T-helper 2 cell treated with Interferon-gamma antibody and Interleukin-4, amounts not matched to agents 5 μg/mL and 100 μg/mL, for 36 hours (primary cell): ENCODE results near the gene MEA1.

ENCODE experiments used
- DNase-seq: peaks from one replicate; pipeline ENCODE4 v3.0.0; 2021; ENCODE audit warnings: low spot score
- H3K27ac Mint-ChIP-seq: one replicate; pipeline ENCODE4 v1.8.0; 2021; ENCODE audit warnings: mild to moderate bottlenecking, mixed read lengths
- H3K27me3 Mint-ChIP-seq: one replicate; pipeline ENCODE4 v1.8.0; 2021; ENCODE audit warnings: low read depth, mixed read lengths
- H3K36me3 Mint-ChIP-seq: one replicate; pipeline ENCODE4 v1.8.0; 2021; ENCODE audit warnings: low read depth, mixed read lengths
- H3K4me1 Mint-ChIP-seq: one replicate; pipeline ENCODE4 v1.8.0; 2021; ENCODE audit warnings: low read depth, mixed read lengths
- H3K4me3 Mint-ChIP-seq: one replicate; pipeline ENCODE4 v1.8.0; 2022; ENCODE audit warnings: mild to moderate bottlenecking, moderate library complexity, mixed read lengths
- H3K9me3 Mint-ChIP-seq: one replicate; pipeline ENCODE4 v1.8.0; 2021; ENCODE audit warnings: mixed read lengths

Gene MEA1

DNA sequence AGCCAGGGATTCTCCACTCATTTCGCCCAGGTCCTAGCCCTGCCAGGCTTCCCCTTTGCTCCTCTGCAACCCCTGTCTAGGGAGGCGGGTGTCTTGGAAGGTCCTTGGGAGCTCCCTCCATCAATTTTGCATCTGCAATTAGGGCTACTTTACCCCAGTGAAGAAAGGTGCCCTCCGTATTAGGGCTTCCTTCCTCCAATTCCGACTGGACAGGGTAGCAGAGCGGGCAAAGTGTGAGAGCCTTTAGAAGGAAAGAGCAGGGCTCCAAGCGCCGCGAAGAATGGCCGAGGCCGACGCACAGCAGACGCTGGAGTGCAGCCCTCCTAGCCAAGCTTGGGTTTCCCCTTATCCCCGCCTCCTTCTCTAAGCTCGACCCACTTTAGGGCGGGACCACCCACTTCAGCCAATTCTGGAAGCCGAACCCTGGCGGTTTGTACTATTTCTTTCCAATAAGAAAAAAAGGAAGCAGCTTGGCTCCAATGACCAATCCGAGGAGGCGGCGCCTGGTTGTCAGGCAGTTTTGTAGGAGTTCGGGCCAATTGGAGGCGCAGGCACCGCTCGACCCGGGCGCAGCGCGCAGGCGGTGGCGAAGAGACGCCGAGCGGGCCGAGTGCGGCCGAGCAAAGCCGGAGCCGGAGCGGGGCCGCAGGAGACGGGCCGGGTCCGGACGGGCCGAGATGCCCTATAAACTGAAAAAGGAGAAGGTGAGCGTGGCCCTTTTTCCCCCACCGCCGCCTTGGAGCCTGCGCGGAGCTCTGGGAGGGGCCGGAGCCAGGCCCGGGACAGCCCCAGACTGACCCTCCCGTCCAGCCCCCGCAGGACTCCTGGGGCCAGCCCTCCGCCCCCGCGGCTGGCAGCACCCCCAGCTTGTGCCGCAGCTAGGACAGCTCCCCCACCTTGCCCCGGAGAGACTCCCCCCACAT, 29.5 kb downstream of the MEA1 start, which contains the start of gene PPP2R5D:
PPP2R5D (plus strand) TSS at position 570 of the 923 bp plus-strand sequence; CDS start at position 678, 108 bp downstream.
- Mint-ChIP-seq H3K4me1 (peaks cover 41% of the 10 kb centered on the region), H3K27ac (peak within 1 kb of the TSS; percentile 90), H3K9me3 (no peaks in the 10 kb centered on the region), H3K36me3 (peaks cover 11% of the 10 kb centered on the region), H3K27me3 (no peaks in the 10 kb centered on the region), H3K4me3 (peak within 1 kb of the TSS; percentile 94)
- DNase-seq, result peak; percentile 97

DNA sequence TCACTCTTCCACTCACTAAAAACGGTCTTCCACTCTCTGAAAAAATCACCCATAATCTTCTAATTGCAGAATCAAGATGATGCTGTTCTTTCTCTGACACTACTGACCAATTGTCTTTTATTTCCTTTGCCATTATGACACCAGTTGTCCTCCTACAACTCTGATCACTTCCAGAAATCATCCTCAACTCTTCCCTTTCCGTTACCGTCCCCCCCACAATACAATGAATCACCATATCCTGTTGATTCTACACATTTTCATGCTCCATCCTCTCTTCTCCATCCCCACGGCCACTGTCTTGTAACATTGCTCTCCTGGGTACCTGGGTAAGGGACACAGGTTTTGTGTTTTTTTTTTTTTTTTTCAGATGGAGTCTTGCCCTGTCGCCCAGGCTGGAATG, 31.9 kb downstream of the MEA1 start:
- Mint-ChIP-seq H3K36me3 (peaks cover 9% of the 10 kb centered on the region), H3K27me3 (no peaks in the 10 kb centered on the region), H3K9me3 (no peaks in the 10 kb centered on the region), H3K4me3 (no peak overlapping the region), H3K4me1 (peaks cover 35% of the 10 kb centered on the region), H3K27ac (peak overlapping the region; percentile 2)
- DNase-seq, result no peak

DNA sequence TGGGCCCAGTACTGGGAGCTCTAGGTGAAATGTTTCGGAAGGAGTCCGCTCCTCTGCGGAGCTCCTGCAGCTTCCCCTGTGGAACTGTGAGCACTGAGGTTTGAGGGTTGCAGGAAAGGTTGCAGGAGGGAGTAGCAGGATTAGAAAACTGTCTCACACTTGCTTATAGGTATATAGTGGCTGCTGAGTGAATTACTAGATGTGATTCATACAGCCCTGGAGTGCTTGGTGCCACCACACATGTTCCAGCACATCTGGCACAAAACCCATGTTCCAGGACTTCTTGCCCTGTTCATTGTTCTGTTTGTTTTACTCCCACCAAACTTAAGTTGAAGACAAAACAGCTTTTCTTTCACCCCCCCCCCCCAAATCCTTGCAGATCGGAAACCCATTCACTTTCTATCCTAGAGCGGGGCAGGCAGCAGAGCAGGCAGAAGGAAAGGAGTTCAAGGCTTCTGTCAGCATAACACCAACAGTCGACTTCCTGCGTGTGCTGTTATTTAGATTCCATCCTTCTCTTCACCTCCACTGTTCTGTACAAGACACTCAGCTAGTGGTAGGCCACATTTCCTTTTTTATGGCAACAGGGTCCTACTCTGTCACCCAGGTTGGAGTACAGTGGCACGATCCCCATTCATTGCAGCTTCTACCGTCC, 34.1 kb downstream of the MEA1 start:
- H3K4me1 Mint-ChIP-seq, result peaks cover 23% of the 10 kb centered on the region
- DNase-seq, result no peak

DNA sequence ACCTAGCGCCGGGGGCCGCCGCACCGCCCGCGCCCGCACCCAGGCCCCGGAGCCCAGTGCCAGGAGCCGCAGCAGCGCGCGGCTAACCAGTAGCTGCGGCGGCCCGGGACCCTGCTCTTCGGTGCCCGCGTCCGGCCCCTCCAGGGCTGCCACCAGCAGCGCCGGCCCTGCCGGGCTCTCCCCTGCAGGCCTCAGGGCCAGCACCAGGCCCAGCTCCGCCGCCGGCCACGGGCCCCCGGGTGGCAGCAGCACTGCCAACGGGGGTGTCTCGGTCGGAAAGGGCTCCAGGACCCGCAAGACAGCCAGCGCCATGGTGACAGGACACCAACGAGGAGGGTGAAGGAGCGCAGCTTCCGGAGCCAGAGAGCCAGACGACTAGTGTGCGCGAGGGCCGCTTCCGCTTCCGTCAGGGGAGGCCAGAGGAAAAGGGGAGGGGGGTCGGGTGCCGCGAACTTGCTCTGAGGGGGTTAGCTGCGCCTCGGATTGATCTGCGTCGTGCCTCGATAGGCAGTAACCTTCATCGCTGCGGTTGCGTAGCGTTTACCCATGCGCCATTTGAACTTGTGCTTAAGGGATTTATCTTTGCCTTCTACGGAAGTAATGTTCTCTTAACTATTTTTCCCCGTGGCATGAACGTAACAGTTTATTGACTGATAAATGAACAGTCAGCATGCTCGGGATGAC, 34.8 kb downstream of the MEA1 start, which contains the start of gene PEX6:
PEX6 (minus strand) TSS at position 343 of the 684 bp plus-strand sequence; CDS start at position 312, 31 bp downstream.
- no peaks in the 10 kb centered on the region for H3K27me3 Mint-ChIP-seq
- H3K27ac Mint-ChIP-seq, result peak within 1 kb of the TSS; percentile 98
- H3K36me3 Mint-ChIP-seq, result peaks cover 12% of the 10 kb centered on the region
- peaks cover 23% of the 10 kb centered on the region for H3K4me1 Mint-ChIP-seq
- DNase-seq, result peak; percentile 92
- H3K4me3 Mint-ChIP-seq, result peak within 1 kb of the TSS; percentile 95
- no peaks in the 10 kb centered on the region for H3K9me3 Mint-ChIP-seq

More for the DNA sequence above, 34.1 kb downstream of the MEA1 start:
- peak overlapping the region; percentile 98 for H3K27ac Mint-ChIP-seq
- no peaks in the 10 kb centered on the region for H3K27me3 Mint-ChIP-seq
- peaks cover 12% of the 10 kb centered on the region for H3K36me3 Mint-ChIP-seq
- peak overlapping the region; percentile 95 for H3K4me3 Mint-ChIP-seq
- H3K9me3 Mint-ChIP-seq, result no peaks in the 10 kb centered on the region

DNA sequence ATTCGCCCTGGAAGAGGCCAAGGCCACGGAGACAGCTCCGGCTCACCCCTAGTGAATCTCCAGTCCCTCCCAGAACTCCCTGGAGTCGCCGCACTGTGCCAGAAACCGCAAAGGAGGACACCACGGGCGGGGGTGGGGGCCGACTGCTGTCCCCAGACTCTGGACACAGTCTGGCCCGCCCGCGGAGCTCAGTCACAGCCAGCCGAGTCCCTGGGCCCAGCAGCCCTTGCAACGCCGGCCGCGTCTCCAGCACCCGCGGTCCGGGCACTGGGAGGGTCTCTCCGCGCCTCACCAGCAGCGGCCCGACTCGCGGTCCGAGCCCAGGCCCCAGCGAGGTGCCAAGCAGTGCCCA, 35.3 kb downstream of the MEA1 start:
- Mint-ChIP-seq H3K36me3 (peaks cover 12% of the 10 kb centered on the region), H3K4me1 (peaks cover 19% of the 10 kb centered on the region), H3K27me3 (no peaks in the 10 kb centered on the region), H3K9me3 (no peaks in the 10 kb centered on the region), H3K27ac (peak overlapping the region; percentile 85), H3K4me3 (peak overlapping the region; percentile 93)
- DNase-seq, result peak; percentile 10

DNA sequence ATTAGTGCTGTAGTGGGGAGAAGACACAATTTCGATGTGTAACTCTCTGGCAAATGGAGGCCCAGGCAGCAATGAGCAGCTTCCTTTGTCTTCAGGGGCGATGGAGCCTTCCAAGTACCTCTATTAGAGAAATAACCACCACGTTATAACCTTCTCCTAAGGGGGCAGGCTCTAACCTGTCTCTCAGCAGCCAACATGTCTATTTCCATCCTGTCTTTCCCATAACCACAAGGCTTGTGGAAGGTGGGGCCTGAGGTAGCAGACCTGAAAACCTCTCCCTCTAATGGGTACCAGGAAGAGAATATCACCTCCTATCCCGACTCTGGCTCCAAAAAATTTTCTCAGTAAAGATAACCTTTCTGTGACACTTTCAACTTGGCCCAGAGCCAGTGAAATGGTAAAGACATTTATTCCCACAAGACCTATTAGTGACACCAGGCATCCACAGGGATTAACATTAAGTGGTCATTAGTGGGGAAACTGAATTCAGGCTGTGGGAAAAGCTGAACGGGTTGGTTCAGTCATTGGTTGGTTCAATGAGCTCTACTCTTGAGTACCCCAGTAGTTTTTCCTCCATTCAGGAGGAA, 38.7 kb downstream of the MEA1 start:
- Mint-ChIP-seq H3K4me3 (no peak overlapping the region), H3K4me1 (peaks cover 20% of the 10 kb centered on the region), H3K36me3 (peaks cover 22% of the 10 kb centered on the region), H3K27ac (no peak overlapping the region), H3K9me3 (no peaks in the 10 kb centered on the region), H3K27me3 (no peaks in the 10 kb centered on the region)
- no peak for DNase-seq

DNA sequence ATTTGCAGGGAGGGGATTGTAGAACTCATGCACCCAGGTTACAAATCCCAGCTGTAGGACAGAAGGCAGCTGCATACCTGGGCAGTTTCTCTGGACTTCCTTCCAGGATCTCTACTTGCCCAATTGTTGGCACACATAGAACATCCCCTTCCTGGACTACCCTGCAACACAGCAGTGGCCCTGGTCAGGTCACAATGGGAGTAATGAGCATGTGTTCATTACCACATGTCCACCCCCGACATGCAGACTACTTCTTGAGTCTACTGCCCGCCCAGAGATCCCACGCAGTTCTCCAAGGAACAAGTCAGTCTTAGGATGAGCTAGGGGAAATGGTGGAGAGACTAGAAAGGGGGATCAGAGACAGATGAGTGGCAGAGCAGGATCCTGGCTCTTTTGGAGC, 39.8 kb downstream of the MEA1 start:
- Mint-ChIP-seq H3K9me3 (no peaks in the 10 kb centered on the region), H3K27ac (peak overlapping the region; percentile 11), H3K4me1 (peaks cover 10% of the 10 kb centered on the region), H3K36me3 (peaks cover 23% of the 10 kb centered on the region), H3K4me3 (no peak overlapping the region), H3K27me3 (no peaks in the 10 kb centered on the region)
- no peak for DNase-seq

DNA sequence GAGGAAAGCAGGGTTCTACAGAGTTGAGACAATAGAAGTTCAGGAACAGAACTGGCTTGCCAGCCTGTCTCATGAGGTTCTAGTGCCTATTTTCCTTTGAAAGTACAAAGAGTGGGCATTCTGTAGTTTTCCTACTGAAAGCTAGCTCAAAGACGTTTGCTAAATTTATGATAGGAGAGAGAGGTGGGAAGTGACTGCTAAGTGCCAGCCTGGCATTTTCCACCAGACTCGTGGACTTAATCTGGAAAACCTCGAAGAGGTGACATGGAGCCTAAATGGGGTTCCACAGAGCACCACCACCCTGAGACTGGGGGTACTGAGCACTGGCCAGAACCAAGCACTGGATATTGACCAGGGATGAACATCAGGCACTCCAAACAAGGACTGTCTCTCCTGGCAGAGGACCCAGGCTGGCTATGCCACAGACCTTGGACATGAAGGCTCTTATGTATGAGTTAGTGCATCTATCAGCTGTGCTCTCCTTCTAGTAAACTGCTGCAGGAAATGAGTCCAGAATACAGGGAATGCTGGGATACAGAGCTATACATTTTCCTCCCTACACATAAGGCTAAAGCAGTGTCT, 41.9 kb downstream of the MEA1 start:
- DNase-seq, result no peak
- peaks cover 5% of the 10 kb centered on the region for H3K4me1 Mint-ChIP-seq
- H3K27ac Mint-ChIP-seq, result no peak overlapping the region
- H3K4me3 Mint-ChIP-seq, result no peak overlapping the region
- no peaks in the 10 kb centered on the region for H3K9me3 Mint-ChIP-seq
- H3K36me3 Mint-ChIP-seq, result peaks cover 22% of the 10 kb centered on the region
- H3K27me3 Mint-ChIP-seq, result no peaks in the 10 kb centered on the region

DNA sequence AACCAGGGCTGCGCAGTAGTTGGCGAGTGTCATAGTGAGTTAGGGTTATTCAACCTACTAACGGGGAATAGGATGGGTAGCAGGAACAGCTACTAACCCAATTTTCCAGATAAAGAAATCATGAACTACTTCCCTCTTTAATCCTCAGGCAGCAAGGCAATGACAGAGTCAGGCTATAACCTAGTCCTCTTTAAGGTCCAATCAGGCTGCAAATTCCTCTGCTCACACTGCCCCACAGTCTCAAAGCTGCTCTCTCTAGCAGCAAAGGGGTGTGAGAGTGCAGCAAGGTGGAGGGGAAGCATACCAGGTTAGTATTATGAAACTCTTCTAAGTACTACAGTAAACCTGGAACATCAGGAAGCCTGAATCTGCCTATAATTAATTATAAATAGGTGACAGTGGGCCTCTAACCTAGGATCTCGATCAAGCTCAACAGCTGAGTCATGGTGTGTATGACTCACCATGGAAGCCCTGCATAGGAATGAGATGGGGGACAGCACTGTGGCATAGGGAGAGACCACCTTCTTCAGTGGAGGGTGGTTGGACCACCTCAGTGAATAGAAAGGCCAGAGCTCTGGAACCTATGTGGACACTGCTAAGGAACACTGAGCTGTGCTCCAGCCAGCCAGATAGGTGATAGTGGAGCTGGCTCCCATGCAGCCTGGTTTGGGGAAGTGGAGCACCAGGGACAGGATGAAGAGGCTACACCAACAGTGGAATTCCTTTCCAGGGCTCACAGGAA, 42.7 kb downstream of the MEA1 start:
- Mint-ChIP-seq H3K27ac (peak overlapping the region; percentile 26), H3K4me1 (peaks cover 4% of the 10 kb centered on the region), H3K36me3 (peaks cover 19% of the 10 kb centered on the region), H3K27me3 (no peaks in the 10 kb centered on the region), H3K4me3 (no peak overlapping the region), H3K9me3 (no peaks in the 10 kb centered on the region)
- no peak for DNase-seq

DNA sequence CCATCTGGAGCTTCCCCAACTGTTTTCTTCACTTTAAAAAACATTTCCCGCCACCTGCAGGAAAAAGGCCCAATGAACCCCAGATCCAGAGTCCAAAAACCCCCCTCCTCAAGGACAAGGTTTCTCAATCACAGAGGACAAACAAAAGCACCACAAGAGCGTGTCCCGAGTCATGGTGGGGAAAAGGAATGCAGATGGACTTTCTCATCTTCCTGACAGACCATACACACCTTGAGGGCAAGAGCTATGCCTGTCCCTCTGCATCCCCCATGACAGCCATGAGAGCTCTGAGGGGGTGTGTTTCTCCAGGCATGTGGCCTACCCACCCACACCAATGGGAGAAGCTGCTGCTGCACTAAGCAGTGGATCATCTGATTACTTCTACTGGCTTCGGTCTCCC, 43.8 kb downstream of the MEA1 start:
- Mint-ChIP-seq H3K27ac (no peak overlapping the region), H3K27me3 (no peaks in the 10 kb centered on the region)

DNA sequence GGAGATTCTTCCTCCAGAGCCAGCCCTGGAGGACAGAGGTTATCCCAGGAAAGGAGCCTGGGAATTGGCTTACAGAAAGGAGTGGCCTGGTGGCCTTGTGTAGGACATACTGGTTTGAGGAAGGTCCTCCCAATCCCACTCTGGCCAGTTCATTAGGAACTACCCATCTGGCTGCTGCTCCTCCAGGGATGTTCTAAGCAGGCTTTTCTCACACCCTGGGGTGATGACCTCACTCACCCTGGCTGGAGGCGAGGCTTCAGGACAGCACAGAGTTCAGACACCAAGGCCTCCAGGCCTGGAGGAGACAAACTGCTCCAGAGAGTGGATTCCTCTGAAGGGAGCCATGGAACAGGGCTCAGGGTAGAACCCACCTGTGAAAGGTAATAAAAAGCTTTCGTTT, 44.3 kb downstream of the MEA1 start:
- no peak overlapping the region for H3K4me3 Mint-ChIP-seq
- DNase-seq, result no peak
- H3K27ac Mint-ChIP-seq, result no peak overlapping the region
- peaks cover 2% of the 10 kb centered on the region for H3K4me1 Mint-ChIP-seq
- H3K27me3 Mint-ChIP-seq, result no peaks in the 10 kb centered on the region
- H3K36me3 Mint-ChIP-seq, result peaks cover 22% of the 10 kb centered on the region
- H3K9me3 Mint-ChIP-seq, result no peaks in the 10 kb centered on the region

More for the DNA sequence above, 43.8 kb downstream of the MEA1 start:
- peaks cover 2% of the 10 kb centered on the region for H3K4me1 Mint-ChIP-seq
- H3K4me3 Mint-ChIP-seq, result no peak overlapping the region
- peaks cover 22% of the 10 kb centered on the region for H3K36me3 Mint-ChIP-seq
- H3K9me3 Mint-ChIP-seq, result no peaks in the 10 kb centered on the region
- no peak for DNase-seq

DNA sequence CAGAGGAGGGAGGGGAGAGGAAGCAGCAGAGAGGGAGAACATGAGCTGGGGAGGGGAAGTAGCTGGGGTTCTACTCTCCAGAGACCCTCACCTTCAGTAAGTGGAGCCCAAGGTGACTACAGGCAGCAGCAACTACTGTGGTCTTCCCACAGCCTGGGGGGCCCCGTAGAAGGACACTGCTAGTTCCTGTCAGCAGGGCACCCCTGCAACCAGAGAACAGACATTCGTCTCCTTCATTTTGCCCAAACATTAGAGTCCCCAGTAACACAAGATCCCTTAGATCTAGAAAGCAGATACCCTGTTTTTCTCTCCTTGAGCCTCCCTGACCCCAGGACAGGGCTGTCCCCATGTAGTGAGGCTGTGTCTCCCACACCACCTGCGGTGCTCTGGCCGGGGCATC, 45.0 kb downstream of the MEA1 start:
- H3K36me3 Mint-ChIP-seq, result peaks cover 22% of the 10 kb centered on the region
- no peak overlapping the region for H3K27ac Mint-ChIP-seq
- H3K9me3 Mint-ChIP-seq, result no peaks in the 10 kb centered on the region

More for the DNA sequence above, 45.0 kb downstream of the MEA1 start:
- peaks cover 2% of the 10 kb centered on the region for H3K4me1 Mint-ChIP-seq
- H3K4me3 Mint-ChIP-seq, result no peak overlapping the region
- no peak for DNase-seq
- no peaks in the 10 kb centered on the region for H3K27me3 Mint-ChIP-seq
